Stimulated activated CD8-positive, alpha-beta memory T cell treated with anti-CD3 and anti-CD28 coated beads, Interleukin-4, amount 100 ng/mL, for 48 hours (primary cell): ENCODE data around the gene DSE.

ENCODE experiments used
- DNase-seq: peaks from one replicate; pipeline ENCODE4 v3.0.0-alpha.2; 2020

DSE gene

GRCh38 chr6:116389357-116389756 is 18.6 kb downstream of the DSE start:
- no peak for DNase-seq

GRCh38 chr6:116390581-116390980 is 19.8 kb downstream of the DSE start:
- no peak for DNase-seq

- no peak for DNase-seq
Observed at GRCh38 chr6:116392132-116393013, 21.6 kb downstream of the DSE start.

GRCh38 chr6:116393430-116393829 is 22.7 kb downstream of the DSE start:
- no peak for DNase-seq

GRCh38 chr6:116395647-116396046 is 24.9 kb downstream of the DSE start:
- DNase-seq = no peak

- no peak for DNase-seq
Observed at GRCh38 chr6:116396441-116396840, 25.7 kb downstream of the DSE start.

- DNase-seq = no peak
Observed at GRCh38 chr6:116397914-116398313, 27.2 kb downstream of the DSE start.

GRCh38 chr6:116398316-116399010 is 27.7 kb downstream of the DSE start:
- DNase-seq = no peak

GRCh38 chr6:116399287-116399686 is 28.5 kb downstream of the DSE start:
- no peak for DNase-seq

GRCh38 chr6:116400328-116400727 is 29.6 kb downstream of the DSE start:
- DNase-seq = no peak

- DNase-seq = no peak
Observed at GRCh38 chr6:116402108-116402937, 31.6 kb downstream of the DSE start.

- no peak for DNase-seq
Observed at GRCh38 chr6:116403205-116403604, 32.5 kb downstream of the DSE start.

- DNase-seq = no peak
Observed at GRCh38 chr6:116404696-116405095, 33.9 kb downstream of the DSE start.

GRCh38 chr6:116405138-116405537 is 34.4 kb downstream of the DSE start:
- no peak for DNase-seq

GRCh38 chr6:116405652-116406356 is 35.1 kb downstream of the DSE start:
- no peak for DNase-seq

GRCh38 chr6:116406678-116407345 is 36.1 kb downstream of the DSE start:
- no peak for DNase-seq

GRCh38 chr6:116408491-116408890 is 37.7 kb downstream of the DSE start:
- no peak for DNase-seq

GRCh38 chr6:116409756-116410155 is 39.0 kb downstream of the DSE start:
- DNase-seq = no peak

GRCh38 chr6:116411284-116411623 is 40.5 kb downstream of the DSE start:
- no peak for DNase-seq

- DNase-seq = no peak
Observed at GRCh38 chr6:116412270-116412669, 41.5 kb downstream of the DSE start.

GRCh38 chr6:116413357-116413756 is 42.6 kb downstream of the DSE start:
- DNase-seq = no peak

- DNase-seq = no peak
Observed at GRCh38 chr6:116417661-116418060, 46.9 kb downstream of the DSE start.
